ENCODE results near the gene TSPAN18.

The TSPAN18 gene

DNA sequence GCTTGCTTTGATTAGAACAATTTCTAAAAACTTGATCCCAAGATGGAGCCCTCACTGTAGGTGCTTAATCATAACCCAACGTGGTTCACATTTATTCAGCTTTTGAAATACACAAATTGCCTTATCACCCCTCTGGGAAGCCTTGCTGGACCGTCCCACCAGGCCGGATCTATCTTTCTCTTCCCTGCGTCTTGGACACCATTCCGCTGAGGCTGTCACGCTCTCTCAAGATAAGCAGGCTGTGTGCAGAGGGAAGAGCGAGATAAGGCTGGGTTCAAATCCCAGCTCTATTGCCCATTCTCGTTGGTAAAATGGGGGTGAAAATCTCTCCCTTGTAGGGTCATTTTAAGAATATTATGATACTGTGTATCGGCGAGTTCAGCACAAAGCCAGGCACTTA, 244.4 kb downstream of the TSPAN18 start:
- DNase-seq = peak; percentile 79

DNA sequence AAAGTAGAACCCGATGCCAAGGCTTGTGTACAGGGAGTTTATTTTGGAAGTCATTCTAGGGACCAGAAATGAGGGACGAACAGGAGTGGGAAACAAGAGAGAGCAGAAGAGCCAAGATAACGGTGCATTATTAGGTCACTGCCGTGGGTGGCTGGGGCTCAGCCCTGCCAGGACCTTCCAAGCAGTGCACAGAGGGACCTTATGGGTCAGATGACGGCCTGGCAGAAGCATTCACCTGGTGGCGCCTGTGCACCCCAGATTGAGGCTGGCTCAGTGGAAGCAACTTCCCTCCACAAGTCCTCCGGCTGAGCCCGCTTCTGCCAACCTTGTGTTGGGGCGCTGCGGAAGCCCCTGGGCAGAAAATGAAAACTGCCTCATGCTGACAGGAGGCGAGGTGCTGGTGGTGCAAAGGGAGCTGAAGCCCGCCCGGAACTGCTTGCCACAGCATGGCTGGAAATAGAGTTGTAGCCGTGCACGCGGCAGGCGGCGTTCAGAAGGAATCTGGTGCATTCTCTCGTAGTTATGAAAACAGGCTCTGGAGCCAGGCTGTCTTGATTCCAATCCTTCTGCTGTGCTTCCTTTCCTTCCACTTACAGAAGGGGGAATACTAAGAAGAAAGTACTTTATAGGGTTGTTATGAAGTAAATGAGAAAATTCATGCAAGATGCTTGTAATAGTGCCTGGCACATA, 246.1 kb downstream of the TSPAN18 start:
- no peak for DNase-seq

DNA sequence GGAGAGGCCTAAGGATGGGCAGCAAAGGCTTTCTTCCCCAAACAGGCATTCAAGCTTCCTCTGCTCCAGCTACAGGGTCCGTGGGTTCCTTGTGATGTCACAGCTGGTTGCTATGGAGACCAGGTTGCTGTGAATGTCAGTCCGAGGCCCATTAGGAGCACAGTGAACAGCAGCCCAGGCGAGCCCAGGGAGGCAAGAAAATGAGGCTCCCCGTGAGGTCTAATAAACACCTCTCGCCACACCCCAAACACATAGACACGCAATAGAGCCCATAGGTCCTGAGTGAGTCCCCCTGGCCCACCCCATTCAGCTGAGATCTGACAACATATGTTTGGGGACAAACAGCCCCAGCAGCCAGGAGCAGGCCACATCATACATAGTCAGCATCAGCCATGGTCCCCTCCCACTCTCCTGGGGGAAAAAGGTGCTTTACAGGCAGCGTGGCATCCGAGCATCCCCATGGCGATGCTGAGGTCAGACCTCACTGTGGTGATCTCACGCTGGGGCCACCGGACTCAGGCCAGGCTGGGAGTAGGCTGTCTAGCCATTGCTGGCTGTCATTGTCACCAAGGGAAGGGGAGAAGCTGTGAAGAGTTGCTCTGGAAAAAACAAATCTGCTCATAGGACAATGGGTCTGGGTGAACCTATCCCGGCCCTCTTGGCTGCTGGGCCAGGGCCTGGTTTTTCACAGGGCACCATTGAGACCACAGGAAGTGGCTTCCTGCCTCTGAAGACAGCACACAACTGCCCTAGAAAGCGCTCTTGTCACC, 247.1 kb downstream of the TSPAN18 start:
- no peak for DNase-seq

DNA sequence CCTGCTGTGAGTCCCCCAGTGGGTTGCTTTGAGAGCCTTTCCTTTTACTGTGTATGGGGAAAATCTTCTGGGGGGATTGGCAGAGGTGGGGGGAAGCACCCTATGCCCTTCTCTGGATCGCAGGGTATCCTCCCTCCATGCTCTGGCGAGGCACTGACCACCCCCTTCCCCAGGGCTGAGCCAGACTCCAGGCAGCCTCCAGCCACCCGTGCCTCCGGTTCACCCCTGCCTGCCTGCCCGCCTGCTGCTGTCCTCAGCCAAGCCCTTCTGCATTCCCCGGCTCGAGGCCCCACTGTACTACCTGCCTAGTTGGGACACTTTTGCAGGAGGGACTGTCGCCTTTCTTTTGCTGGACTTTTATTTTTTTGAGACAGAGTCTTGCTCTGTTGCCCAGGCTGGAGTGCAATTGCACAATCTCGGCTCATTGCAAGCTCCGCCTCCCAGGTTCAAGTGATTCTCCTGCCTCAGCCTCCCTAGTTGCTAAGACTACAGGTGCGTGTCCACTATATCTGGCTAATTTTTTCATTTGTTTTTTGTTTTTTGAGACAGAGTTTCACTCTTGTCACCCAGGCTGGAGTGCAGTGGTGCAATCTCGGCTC, 247.7 kb downstream of the TSPAN18 start:
- no peak for DNase-seq

DNA sequence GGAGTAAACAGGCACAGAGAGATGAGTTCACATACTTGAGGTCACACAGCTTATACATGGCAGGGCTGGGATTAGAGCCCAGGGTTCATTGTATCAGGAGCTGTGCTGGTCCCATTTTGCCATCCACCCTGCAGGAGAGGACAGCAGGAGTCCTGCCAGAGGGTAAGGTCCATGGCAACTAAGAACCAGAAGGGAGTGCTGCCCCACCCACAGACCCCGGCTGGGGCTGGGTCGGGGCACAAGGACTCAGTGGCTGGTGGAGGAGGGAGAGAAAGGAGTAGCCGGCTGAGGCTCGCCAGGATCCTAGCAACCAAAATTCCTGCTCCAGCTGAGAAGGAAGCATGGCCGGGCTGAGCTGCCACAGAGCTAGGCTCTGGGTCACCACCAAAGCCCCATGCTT, 249.8 kb downstream of the TSPAN18 start:
- no peak for DNase-seq

DNA sequence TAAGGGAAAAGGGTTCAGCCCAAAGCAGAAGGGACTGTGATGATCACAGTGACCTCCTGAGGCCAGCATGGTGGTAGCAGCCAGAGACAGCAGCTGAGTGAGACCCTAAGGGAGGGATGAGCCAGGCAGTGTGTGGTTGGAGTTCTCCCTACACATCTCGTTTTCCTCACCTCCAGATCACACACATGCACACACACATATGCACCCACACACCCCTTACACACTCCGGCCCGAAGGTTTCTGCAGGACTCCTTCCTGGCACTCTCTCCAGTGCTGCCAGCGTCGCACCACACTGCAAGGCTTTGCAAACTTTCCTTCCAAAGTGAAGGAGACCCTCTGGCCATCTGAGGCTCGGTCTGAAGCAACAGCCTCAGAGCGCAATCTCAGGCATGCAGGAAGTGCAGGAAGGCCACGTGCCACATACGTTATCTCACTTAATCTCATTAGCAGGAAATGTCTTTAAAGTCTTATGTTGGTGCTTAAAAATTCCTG, 250.8 kb downstream of the TSPAN18 start:
- DNase-seq = peak; percentile 3

DNA sequence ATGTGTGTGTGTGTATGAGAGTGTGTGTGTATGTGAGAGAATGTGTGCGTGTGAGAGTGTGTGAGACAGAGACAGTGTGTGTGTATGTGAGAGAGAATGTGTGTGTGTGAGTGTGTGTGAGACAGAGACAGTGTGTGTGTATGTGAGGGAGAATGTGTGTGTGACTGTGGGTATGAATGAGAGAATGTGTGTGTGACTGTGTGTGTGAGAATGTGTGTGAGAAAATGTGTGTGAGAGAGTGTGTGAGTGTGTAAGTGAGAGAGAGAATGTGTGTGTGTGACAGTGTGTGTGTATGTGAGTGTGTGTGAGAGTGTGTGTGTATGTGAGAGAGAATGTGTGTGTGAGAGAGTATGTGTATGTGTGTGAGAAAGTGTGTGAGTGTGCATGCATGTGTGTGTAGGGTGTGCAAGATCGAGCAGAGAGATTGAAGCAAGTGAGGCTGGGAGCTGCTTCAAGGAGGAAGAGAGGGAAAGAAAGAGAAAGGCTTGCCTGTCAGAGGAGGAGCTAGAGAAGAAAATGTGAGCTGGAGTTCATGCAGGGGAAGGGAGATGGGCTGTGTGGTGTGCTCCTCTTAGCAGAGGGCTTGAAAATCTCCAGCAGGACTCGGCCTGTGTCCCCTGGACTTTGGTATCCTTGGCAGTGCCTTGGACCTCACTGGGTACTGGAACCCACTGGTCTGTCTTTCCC, 251.7 kb downstream of the TSPAN18 start:
- DNase-seq = no peak

DNA sequence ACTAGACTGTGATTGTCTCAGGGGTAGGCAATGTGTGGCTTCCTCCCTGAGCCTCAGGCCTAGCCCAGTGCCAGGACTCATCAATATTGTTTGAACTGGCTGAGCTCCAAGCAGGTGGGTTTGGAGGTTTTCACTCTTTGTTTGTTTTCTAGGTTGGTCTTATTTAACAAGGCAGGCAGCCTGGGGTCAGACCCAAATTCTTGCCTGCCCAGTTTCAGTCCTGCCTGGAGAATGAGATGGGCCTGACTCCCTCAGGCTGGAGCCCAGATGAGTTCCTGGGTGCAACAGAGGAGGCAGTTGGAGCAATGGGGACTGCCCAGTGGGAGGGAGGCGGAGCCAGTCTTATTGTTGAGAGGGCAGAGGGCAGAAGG, 252.2 kb downstream of the TSPAN18 start:
- no peak for DNase-seq

DNA sequence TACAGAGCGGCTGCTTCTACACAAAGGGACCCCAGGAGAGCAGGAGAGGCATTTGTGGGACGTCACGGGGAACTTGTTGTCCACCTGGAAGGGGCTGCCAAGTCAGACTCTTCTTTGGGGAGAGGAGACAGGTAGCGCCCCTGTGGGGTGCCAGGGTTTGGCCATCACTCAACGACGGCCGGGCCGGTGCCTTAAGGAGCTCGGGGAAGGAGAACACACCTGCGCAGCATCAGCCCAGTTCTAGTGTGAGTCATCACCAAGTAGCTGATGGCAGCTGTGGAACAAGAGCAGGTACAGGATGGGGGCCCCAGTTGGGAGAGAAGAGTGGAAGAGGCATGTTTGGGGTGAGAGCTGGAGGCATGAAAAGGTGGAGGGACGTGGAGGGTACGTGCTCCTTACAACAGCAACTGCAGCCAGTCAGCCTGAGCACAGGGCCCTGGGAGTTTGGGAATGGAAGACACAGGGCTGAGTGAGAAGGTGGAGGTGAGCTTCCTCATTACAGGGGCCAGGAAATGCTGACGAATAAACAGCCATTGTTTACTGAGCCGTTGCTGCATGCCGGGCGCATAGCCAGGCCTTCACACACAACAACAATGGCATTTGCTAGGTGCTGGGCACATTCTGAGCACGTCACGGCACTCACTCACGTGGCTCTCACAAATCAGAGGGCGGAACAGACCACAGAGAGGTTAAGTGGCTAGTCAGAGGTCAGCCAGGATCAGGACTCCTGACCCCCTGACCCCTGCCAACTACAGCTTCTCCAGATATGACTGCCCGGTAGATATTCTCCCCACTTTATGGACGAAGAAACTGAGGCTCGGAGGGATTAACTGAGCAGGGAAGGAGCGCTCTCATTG, 253.0 kb downstream of the TSPAN18 start:
- DNase-seq = no peak

DNA sequence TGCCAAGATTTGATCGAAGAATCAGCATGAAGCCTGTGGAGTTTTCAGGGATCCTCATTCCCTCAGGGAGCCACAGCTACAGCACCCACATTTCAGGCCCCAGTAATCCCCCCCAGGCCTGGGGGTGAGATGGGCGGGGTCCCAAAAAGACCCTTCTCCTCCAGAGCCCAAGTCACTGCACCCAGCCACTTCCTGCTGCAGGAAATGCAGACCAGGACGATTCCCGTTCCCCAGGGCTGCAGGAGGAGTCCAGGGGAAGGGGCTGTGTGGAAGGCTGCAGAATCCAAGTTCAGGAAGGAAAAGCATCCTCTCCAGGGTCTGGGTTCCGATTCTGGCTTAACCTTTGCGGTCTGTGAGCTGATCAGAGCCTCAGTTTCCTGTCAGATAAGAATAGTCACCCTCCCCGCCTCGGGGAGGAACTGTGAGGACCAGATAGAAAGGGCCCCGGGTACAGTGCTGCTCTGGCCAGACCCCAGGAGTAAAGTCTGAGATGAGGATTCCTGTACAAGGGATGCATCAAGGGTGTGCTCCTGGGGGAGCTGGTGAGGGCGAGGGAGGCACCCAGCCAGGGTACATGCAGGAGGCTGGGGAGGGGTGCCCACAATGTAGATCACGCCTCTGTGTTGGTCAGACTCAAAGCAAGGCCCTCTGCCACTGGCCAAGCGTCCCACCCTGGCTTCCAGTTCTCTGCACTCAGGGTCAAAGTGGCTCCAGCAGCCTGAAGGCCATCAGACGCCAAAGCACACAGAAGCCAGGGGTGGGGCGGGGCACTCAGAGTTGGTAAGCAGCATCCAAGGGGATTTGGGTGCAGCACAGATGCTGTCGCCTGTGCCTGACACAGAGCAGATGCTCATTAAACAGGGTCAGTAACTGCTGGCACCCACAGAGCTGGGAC, 254.0 kb downstream of the TSPAN18 start:
- no peak for DNase-seq
